Daoy (cell line): Measurements from ENCODE around the gene CDKN2D. TPM values are rescaled to one million over a fixed set of nuclear protein-coding genes. Genes with fewer than 3 reads are reported as not detected.
"Not testable (repeated sequence)": the region's sequence is repeated elsewhere in the genome, so short reads cannot be mapped to it uniquely, and the experiment has no call there.

Experiments used
- DNase-seq: peaks from one replicate; pipeline ENCODE4 v3.0.0-alpha.2; 2015; ENCODE audit warnings: low read depth
- total RNA-seq: library from RNA; depleted of rRNA; stranded (reverse); fragments of >200 nt; shearing (Covaris generic); gene quantifications from 2 replicates; pipeline ENCODE4 v1.2.3, GENCODE V29; 2014

Gene CDKN2D
- total RNA-seq, 1 experiment from 2014 or later = 3.0 TPM

DNA sequence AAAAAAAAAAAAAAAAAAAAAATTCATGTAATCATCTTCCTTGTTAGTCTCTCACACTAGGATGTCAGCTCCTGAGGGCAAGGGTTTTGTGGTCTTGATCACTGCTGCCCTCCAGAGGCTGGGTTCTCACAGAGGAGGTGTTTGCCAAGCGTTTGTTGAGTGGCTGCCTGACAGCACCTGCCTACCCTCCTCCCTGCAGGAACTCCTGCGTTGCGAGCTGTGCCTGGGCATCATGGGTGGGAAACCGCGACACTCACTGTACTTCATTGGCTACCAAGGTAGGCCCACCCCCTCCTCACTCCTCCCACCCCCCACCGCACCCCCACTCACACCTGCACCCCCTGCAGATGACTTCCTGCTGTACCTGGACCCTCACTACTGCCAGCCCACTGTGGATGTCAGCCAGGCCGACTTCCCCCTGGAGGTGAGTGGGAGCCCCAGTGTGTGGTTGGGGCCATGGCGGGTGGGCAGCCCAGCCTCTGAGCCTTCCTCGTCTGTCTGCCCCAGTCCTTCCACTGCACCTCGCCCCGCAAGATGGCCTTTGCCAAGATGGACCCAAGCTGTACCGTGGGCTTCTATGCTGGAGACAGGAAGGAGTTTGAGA lies 17.0 kb downstream of the CDKN2D start:
- peak; percentile 57 for DNase-seq

DNA sequence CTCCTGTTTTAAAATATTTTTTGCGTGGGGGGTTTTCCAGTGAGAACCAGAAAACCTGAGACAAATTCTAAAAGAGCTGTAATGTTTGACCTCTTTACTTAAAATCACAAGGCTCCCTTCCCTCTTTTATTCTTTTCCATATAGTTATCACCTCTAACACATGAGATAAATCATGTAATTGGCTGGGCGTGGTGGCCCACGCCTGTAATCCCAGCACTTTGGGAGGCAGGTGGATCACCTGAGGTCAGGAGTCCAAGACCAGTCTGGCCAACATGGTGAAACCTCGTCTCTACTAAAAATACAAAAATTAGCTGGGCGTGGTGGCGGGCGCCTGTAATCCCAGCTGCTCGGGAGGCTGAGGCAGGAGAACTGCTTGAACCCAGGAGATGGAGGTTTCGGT lies 17.8 kb downstream of the CDKN2D start:
- not testable (repeated sequence) for DNase-seq

DNA sequence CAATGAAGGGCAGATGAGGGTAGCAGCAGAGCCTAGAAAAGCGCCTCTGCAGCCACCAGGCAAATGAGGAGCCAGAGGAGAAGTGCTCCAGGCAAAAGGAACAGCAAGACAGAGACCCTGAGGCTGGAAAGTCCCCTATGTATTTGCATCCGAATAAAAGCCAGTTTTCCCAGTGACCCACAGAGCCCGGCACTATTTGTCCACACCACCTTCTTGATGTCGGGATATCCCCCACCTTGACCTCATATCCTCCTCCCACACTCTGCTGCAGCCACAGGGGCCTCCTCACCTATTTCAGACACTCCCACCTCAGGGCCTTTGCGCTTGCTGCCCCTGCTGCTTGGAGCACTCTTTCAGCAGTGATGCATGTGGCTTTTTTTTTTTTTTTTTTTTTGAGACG lies 18.4 kb downstream of the CDKN2D start:
- no peak for DNase-seq

DNA sequence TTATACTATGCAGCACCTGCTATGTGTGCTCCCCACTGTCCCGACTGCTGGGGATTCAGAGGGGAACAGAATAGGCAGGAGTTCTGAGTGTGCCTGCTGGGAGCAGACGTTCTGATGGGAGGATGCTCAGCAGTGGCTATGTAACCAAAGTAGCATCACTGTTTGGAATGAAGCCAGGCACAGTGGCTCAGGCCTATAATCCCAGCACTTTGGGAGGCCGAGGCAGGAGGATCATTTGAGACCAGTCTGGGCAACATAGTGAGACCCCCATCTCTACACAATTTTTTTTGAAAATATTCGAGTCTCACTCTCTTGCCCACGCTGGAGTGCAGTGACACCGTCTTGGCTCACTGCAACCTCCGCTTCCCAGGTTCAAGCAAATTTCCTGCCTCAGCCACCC lies 19.0 kb downstream of the CDKN2D start:
- no peak for DNase-seq

DNA sequence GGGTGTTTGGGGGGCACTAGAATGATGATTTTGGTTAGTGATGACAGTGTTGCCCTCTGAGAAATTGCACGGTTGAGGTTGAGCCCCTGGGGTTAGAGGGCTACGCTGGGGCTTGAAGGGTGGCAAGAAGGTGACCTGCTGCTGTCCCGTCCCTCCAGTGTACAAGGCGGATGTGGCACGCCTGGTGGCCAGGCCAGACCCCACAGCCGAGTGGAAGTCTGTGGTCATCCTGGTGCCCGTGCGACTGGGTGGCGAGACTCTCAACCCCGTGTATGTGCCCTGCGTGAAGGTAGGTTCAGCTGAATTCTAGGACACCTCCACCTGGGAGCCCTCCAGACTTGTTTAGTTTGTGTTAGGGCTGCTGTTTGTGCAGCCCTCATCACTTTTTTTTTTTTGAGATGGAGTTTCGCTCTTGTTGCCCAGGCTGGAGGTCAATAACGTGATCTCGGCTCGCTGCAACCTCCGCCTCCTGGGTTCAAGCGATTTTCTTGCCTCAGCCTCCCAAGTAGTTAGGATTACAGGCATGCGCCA lies 20.0 kb downstream of the CDKN2D start:
- DNase-seq = no peak

DNA sequence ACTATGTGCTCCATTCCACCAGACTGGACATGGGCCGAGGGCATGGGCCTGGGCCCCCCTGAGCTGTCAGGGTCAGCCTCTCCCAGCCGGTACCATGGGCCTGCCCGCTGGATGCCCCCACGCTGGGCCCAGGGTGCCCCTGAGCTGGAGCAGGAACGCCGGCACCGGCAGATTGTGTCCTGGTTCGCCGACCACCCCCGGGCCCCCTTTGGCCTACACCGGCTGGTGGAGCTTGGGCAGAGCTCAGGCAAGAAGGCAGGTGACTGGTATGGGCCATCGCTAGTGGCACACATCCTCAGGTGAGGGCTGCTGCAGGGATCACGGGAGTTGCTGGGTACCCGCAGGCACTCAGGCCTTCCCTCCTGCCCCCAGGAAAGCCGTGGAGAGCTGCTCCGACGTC lies 22.0 kb downstream of the CDKN2D start:
- no peak for DNase-seq

DNA sequence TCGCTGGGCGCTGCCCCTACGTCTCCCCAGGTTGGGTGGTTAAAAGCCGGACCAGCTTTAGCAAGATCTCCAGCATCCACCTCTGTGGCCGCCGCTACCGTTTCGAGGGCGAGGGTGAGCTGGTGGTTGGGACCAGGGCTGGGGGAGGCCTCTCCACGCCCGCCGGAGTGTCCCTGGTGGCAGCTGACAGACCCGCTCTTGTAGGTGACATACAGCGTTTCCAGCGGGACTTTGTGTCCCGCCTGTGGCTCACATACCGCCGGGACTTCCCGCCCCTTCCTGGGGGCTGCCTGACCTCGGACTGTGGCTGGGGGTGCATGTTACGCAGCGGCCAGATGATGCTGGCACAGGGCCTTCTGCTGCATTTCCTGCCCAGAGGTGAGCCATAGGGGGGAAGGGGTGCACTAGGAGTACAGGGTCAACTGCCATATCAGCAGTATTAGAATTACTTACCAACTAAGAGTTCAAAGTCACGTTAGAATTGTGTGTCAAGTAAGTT lies 24.0 kb downstream of the CDKN2D start:
- DNase-seq = no peak

DNA sequence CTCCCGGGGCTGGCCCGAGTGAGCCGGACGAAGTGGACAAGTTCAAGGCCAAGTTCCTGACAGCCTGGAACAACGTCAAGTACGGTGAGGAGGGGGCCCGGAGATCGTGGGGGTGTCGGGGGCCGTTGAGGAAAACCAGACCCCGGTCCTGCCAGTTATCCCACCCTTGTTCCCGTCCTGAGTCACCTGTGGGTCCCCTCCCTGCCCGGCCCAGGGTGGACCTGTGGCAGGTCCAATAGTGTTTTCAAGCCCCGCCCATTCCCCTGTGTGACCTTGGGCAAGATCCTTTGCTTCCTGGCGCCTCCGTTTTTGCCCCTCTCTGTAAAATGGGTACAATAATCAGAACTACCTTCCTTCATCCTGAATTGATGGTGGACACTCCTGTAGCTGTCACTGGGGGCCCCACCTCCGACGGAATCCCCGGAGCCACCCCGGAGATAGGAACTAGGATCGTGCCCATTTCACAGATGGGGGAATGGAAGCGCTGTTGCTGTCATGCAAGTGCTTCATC lies 24.5 kb downstream of the CDKN2D start:
- no peak for DNase-seq

DNA sequence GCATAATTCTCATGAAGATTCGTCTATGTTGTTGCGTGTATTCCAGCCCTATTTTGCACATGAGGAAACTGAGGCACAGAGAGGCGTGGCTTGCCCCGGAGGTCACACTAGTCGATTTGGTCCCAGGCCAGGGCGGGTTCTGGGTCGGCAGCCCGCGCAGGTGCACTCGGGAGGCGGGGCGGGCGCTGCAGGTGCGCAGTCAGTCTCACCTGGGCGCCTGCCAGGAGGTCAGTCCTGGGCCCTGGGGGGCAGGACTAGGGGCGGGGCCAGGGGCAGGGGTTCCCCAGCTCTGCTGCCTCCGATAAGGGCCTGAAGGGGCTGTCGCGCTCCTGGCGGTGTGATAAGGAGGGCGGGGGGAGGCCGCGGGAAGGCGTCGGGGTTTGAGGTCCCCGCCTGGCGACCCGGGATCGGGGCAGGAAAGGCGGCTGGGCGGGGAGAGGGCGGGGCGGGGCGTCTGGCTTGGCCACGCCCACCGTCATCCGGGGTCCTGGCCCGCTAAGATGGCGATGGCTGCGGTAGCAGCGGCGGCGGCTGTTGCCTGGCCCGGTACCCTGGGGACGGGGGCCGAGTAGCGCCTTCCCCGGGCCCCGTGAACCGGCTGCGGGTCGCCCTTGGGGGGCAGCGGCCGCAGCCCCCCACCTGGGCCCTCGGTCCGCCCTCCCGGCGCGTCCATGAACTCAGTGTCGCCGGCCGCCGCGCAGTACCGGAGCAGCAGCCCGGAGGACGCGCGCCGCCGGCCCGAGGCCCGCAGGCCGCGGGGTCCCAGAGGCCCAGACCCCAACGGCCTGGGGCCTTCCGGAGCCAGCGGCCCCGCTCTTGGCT lies 25.1 kb downstream of the CDKN2D start, which contains the start of gene ATG4D:
ATG4D (plus strand) TSS at position 485 of the 822 bp plus-strand sequence; CDS start at position 672, 187 bp downstream.
- peak; percentile 82 for DNase-seq

DNA sequence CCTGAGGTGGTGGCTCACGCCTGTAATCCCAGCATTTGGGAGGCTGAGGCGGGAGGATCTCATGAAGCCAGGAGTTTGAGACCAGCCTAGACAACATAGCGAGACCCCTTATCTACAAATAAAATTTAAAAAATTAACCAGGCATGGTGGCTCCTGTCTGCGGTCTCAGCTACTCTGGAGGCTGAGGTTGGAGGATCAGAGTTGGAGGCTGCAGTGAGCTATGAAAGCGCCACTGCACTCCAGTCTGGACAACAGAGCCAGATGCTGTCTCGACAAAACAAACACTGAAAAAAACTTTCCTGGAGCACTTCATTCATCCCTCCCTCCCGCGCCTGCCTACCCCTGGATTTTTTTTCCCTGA lies 25.7 kb downstream of the CDKN2D start:
- no peak for DNase-seq

DNA sequence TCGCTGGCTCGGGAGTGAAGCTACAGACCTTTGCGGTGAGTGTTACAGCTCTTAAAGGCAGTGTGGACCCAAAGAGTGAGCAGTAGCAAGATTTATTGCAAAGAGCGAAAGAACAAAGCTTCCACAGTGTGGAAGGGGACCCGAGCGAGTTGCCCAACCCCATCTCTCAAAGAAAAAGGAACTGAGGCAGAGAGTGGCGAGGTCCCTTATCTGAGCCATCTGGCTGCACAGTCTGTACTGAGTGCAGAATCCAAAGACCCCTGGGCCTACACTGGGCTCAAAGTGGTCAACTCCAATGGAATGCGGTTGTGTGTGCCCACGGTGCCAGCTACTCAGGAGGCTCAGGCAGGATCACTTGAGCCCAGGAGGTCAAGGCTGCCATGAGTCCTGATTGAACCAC lies 29.8 kb downstream of the CDKN2D start:
- not testable (repeated sequence) for DNase-seq

DNA sequence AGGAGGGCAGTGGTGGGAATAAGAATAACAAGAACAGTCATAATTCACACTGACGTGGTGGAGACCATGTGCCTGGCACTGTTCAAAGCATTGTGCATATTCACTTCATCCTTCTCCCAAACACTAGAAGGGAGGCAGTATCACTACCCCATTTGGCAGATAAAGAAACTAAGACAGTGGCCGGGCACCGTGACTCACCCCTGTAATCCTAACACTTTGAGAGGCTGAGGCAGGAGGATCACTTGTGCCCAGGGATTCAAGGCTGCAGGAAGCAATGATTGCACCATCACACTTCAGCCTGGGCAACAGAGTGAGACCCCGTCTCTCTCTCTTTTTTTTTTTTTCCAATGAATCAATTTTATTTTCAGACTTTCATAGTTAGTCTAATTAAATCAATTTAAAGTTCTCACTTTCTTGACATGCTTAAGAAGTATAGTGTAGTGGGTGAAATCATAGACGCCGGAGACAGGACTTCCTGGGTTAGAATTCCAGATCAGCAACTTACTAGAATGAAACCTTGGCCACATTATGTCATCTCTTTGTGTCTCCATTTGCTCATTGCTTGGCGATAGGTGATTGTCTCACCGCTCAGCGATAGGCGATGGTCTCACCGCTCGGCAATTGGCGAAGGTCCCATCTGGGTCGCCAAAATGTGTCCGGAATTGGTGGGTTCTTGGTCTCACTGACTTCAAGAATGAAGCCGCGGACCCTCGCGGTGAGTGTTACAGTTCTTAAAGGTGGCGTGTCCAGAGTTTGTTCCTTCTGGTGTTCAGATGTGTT lies 30.4 kb downstream of the CDKN2D start:
- no peak for DNase-seq

DNA sequence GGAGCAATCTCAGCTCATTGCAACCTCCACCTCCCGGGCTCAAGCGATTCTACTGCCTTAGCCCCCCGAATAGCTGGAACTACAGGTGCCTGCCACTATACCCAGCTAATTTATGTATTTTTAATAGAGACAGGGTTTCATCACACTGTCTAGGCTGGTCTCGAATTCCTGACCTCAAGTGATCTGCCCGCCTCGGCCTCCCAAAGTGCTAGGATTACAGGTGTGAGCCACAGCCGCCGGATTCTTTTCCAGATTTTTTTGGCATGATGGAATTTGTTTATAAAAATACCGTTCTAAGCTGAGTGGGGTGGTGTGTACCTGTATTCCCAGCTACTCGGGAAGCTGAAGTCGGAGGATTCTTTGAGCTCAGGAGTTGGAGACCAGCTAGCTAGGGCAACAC lies 31.1 kb downstream of the CDKN2D start:
- DNase-seq = no peak

DNA sequence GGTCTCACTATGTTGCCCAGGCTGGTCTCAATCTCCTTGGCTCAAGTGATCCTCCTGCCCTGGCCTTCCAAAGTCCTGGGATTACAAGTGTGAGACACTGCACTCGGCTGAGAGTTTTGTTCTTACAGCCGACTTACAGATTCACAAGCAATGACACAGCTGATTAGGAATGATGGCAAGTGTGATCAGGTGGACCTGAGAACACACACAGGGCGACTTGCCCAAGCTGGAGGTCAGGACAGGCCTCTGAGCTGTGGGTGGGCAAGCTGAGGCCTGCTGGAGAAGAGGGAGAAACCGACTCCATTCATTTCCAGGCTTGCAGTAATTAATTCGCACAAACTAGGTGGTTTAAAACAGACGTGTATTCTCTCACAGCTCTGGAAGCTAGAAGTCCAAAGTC lies 33.2 kb downstream of the CDKN2D start:
- DNase-seq = no peak

DNA sequence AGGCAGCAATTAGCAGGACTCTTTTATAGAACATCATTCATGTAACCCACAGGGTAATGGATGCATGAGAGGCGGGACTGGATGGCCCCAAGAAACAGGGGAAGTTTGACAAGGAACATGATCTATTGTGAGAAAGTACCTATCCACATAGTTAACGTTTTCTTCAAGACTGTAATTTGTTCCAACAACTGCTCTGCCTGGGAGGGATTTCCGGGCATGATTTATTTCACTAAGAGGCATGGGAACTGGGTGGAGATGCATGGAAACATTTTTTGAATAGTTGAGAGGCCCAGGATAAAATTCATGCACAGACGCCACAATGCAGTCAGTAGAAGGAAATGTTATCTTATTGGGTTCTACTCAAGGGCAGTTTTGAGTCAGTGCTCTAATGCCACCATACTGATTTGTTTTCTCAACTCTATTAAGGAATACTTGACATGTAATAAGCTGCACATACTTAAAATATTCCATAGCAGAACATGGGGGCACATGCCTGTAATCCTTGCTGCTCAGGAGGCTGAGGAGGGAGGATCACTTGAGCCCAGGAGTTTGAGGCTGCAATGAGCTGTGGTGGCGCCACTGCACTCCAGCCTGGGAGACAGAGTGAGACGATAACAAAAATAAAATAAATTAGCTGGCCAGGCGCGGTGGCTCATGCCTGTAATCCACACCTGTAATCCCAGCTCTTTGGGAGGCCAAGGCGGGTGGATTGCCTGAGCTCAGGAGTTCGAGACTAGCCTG lies 35.0 kb downstream of the CDKN2D start:
- no peak for DNase-seq

DNA sequence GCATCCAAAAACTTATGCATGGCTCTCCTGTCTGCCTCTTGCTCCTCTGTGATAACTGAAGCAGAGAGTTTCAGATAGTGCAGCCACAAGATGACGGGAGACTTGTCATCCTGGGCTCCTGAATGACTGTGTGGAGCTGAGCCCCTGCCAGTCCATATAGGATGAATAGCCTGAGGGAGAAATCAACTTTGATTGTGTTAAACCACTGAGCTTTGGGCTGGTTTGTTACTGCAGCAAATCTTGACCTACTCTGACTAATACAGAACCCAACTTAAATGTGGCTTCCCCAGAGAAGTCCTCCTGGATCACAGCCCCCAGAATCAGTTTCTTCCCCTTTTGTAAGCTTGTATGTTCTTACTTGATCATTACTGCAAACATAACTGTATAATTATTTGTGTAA lies 36.3 kb downstream of the CDKN2D start:
- no peak for DNase-seq

DNA sequence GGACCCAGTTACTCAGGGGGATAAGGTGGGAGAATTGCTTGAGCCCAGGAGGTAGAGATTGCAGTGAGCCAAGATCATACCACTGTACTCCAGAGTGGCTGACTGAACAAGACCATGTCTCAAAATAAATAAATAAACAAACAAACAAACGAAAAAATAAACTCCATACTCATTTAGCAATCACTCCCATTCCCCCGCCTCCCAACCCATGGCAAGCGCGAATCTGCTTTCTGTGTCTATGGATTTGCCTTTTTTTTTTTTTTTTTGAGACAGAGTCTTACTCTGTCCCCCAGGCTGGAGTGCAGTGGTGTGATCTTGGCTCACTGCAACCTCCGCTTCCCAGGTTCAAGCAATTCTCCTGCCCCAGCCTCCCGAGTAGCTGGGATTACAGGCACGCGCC lies 41.9 kb downstream of the CDKN2D start:
- not testable (repeated sequence) for DNase-seq

DNA sequence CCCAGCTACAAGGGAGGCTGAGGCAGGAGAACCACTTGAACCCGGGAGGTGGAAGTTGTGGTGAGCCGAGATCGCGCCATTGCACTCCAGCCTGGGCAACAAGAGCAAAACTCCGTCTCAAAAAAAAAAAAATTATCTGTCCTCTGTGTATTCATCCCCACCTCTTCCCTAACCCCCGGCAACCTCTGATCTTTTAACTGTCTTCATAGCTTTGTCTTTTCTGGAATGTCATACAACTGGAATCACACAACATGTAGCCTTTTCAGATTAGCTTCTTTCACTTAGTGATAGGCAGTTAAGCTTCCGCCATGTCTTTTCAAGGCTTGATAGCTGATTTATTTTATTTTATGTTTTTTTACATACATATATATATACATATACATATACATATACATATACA lies 43.1 kb downstream of the CDKN2D start:
- no peak for DNase-seq

DNA sequence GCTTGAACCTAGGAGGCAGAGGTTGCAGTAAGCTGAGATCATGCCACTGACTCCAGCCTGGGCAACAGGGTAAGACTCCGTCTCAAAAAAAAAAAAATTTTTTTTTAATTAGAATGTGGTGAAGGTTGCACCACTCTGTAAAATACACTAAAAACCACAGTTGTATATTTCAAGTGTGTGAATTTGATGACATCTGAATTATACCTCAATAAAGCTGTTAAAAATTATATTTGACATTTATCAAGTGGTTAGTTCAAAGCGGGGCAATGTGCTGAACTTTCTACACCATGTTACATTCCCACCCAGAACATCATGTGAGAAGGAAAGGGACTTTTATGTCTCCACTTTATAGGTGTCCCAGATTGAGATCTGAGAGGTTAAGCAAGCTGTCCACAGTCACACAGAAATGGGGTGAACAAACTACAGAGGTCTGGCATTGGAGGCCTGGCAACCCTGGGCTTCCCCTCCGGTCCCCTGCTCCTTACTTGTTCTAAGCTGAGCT lies 45.6 kb downstream of the CDKN2D start:
- no peak for DNase-seq

DNA sequence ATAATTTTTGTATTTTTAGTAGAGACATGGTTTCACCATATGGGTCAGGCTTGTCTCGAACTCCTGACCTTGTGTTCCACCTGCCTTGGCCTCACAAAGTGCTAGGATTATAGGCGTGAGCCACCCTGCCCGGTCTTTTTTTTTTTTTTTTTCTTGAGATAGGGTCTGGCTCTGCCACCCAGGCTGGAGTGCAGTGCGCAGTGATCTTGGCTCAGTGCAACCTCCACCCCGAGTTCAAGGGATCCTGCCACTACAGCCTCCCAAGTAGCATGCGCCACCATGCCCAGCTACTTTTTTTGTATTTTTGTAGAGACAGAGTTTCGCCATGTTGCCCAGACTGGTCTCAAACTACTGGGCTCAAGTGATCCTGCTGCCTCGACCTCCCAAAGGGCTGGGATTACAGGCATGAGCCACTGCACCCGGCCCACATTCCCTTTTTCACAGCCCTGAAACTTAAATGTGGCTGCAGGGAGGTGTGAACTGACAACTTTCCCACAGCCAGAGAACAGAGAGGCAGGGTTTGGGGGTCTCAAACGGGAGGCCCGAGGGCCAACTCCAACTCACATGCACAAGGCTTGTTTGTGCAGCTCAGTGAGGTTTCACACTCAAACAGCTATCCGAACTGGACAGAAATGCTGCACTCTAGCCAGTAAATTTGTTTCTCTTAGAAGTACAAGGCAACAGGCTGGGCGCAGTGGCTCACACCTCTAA lies 47.2 kb downstream of the CDKN2D start:
- DNase-seq = no peak
